Ascending aorta (tissue), 2 donors: Measurements from ENCODE around the gene MYO1D. TPM values are rescaled to one million over a fixed set of nuclear protein-coding genes. Genes with fewer than 3 reads are reported as not detected.

Experiments
- DNase-seq, 2 donors: peaks; one replicate each; pipeline ENCODE4 v3.0.0-alpha.2; 2019; ENCODE audit warnings: low spot score in 2 of 2
- H3K27ac ChIP-seq, 2 donors: fragments of 200-600 bp; sonication (generic); one replicate each; pipeline ENCODE4 v1.5.1; 2016 to 2017; ENCODE audit warnings: mild to moderate bottlenecking in 1 of 2
- H3K27me3 ChIP-seq: fragments of 200-600 bp; sonication (generic); one replicate; pipeline ENCODE4 v1.5.1; 2017
- H3K36me3 ChIP-seq, 2 donors: fragments of 200-600 bp; sonication (generic); one replicate each; pipeline ENCODE4 v1.5.1; 2016
- H3K4me1 ChIP-seq, 2 donors: fragments of 200-600 bp; sonication (generic); one replicate each; pipeline ENCODE4 v1.5.1; 2016 to 2017; ENCODE audit warnings: mild to moderate bottlenecking in 1 of 2
- H3K4me3 ChIP-seq, 2 donors: fragments of 200-600 bp; sonication (generic); one replicate each; pipeline ENCODE4 v1.5.1; 2016 to 2017; ENCODE audit warnings: mild to moderate bottlenecking in 1 of 2
- H3K9me3 ChIP-seq, 2 donors: fragments of 200-600 bp; sonication (generic); one replicate each; pipeline ENCODE4 v1.5.1; 2016
- intact Hi-C: fragments of 100-400 bp; cut with DNase I; formaldehyde crosslinking; loops from one replicate; pipeline ENCODE4 v1.15.1; 2023
- total RNA-seq: library from RNA; depleted of rRNA; stranded (reverse); fragments of >200 nt; gene quantifications from one replicate; pipeline ENCODE4 v1.1.0, GENCODE V29; 2016
- TF ChIP-seq, protein P1 (sequence below), 3 experiments: fragments of 200-600 bp in 2 of 3; fragments of 450-650 bp in 1 of 3; sonication (generic) in 2 of 3; IDR thresholded peaks; one replicate each; pipeline ENCODE4 v1.5.1; 2016 to 2019; ENCODE audit warnings: antibody characterized with exemption in 3 of 3, mild to moderate bottlenecking in 1 of 3, moderate library complexity in 1 of 3

MYO1D gene
- total RNA-seq, 1 donor from 2014 or later: 105 TPM

DNA sequence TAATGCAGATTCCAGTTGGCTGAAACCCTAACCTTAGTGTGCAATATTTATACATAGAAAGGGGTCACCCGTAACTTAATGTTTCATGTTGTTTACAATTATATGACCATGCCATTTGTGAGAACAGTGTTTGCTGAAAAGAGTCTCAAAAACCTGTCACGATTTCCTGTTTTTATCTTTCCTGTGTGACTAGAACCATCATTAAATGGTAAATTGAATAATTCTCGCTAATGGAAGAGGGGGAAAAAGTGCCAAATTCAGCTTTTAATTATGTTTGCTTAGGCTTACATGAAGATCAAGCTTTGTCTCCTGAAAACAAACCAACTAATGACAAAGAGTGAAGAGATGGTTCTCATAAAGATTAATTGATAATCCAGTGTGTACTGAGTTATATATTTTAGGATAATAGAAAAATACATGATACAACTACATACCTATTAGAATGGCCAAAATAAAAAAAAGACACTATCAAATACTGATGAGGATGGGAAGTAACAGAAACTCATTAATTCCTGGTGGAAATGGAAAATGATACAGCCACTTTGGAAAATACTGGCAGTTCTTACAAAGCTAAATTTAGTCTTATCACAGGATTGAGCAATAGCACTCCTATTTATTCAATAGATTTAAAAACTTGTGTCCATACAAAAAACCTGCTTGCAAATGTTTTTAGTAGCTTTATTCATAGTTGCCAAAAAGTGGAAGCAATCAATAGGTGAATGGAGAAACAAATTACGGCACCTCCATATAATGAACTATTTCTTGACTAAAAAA, 248.5 kb downstream of the MYO1D start:
- H3K36me3 ChIP-seq: no peaks in the 10 kb centered on the region
- intact Hi-C loops: no loop called here
- peaks cover 5 to 7% of the 10 kb centered on the region in 2 donors for H3K4me1 ChIP-seq
- H3K4me3 ChIP-seq: no peak overlapping the region
- H3K27me3 ChIP-seq: no peaks in the 10 kb centered on the region
- no peaks in the 10 kb centered on the region for H3K9me3 ChIP-seq
- peak overlapping the region in 1 of 2 donors; percentile 11 for H3K27ac ChIP-seq
- TF ChIP-seq, protein P1, sequence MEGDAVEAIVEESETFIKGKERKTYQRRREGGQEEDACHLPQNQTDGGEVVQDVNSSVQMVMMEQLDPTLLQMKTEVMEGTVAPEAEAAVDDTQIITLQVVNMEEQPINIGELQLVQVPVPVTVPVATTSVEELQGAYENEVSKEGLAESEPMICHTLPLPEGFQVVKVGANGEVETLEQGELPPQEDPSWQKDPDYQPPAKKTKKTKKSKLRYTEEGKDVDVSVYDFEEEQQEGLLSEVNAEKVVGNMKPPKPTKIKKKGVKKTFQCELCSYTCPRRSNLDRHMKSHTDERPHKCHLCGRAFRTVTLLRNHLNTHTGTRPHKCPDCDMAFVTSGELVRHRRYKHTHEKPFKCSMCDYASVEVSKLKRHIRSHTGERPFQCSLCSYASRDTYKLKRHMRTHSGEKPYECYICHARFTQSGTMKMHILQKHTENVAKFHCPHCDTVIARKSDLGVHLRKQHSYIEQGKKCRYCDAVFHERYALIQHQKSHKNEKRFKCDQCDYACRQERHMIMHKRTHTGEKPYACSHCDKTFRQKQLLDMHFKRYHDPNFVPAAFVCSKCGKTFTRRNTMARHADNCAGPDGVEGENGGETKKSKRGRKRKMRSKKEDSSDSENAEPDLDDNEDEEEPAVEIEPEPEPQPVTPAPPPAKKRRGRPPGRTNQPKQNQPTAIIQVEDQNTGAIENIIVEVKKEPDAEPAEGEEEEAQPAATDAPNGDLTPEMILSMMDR (IDR thresholded peaks at IDR 0.05): no peak
- DNase-seq: no peak

DNA sequence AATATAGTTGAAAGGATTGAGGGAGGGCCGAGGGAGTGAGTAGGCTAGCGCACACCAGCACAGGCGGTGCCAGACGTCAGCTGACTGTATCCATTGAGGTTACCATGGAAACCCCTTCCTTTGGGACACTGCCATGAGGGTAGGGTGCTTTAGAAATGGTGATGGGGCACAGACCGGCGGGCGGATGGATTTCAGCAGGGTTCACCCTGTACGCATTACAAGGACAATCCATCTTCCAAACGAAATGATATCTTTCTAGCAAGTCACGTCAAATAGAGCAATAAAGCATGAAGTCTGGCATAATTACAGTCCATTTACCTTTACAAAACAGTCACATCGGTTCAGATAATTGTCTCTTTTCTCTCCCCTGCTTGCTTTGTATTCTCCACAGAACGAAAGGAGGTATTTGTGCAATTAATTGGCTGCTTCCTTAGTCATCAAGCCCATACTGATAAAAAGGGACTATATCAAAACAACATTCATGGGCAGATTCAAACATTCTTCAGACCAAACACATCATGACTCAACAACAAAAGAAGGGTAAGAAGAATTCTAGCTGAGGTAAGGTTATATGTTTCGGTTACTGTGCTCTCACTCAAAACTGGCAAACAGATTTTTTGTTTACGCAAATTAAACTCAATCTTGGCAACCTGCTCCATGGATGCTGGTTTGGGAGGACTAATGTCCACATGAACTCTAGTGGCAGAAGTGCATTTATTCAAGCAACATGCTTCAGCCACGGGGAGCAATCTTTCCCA, 249.5 kb downstream of the MYO1D start:
- DNase-seq: no peak
- TF ChIP-seq, protein P1 (IDR thresholded peaks at IDR 0.05): no peak
- no peaks in the 10 kb centered on the region for H3K27me3 ChIP-seq
- intact Hi-C loops: no loop called here
- no peak overlapping the region for H3K27ac ChIP-seq
- no peaks in the 10 kb centered on the region for H3K9me3 ChIP-seq
- peaks cover 5 to 7% of the 10 kb centered on the region in 2 donors for H3K4me1 ChIP-seq
- H3K36me3 ChIP-seq: no peaks in the 10 kb centered on the region
- no peak overlapping the region for H3K4me3 ChIP-seq

DNA sequence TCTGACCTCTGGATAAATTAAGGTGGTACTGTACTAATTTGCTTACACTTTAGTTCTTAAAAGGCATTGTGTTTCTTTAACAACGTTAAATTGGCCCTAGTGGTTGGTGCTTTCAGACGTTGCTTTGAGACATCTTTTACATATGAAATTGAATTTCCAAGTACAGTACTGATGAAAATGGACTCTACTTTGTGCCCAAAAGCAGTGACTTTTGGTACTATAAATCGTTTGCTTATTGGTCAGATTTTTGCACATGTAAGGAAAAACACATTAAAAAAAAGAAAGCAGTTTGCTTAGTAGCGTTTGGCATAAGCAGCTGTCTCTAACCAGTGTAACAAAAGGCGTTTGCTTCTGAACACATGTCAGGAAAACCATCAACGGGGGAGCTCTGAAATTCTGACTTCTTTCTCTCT, 250.5 kb downstream of the MYO1D start:
- Histone ChIP-seq H3K9me3 (no peaks in the 10 kb centered on the region), H3K4me3 (no peak overlapping the region), H3K27me3 (no peaks in the 10 kb centered on the region), H3K4me1 (peaks cover 5 to 7% of the 10 kb centered on the region in 2 donors), H3K27ac (no peak overlapping the region), H3K36me3 (no peaks in the 10 kb centered on the region)
- intact Hi-C loops: no loop called here
- no peak for DNase-seq
- TF ChIP-seq, protein P1 (IDR thresholded peaks at IDR 0.05): no peak

DNA sequence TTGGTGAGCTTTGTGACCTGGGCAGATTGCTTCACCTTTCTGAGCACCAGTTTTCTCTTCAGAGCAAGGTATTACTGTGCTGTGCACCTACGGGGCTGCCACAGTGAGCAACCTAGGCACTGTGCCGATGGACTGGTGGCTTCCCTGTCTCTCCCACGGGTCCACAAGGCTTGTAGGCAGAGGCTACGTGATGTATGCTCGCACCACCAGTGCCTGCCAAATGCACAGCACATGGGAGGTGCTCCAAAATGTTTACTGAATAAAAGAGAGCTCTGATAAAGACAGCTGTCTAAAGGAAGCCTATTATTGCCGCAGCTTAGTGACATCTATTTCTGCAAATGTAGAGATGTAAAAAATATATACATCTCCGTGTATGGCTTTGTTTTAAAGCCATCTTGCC, 251.0 kb downstream of the MYO1D start:
- Histone ChIP-seq H3K9me3 (no peaks in the 10 kb centered on the region), H3K27me3 (no peaks in the 10 kb centered on the region), H3K4me3 (no peak overlapping the region), H3K36me3 (peaks cover 0 to 2% of the 10 kb centered on the region in 2 donors), H3K27ac (peak overlapping the region in 1 of 2 donors; percentile 2), H3K4me1 (peaks cover 5 to 7% of the 10 kb centered on the region in 2 donors)
- no peak for DNase-seq
- TF ChIP-seq, protein P1 (IDR thresholded peaks at IDR 0.05): no peak
- intact Hi-C loops: no loop called here

DNA sequence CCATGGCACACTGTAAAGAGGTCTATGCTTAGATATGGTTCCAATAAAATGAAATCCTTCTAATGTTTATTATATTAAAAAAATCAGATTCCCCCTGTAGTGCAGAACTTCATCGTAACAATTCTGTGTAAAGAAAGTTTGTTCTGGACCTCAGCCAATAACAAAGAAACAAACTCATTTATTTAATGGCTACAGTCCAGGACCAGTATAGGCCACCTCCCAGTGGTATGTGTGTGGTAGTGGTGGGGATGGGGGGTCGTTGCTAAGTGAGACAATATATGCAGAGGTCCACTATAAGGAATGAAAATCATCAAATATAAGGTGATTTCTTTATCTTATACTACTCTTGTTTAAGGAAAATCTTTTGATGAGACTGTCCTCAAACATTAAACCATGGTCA, 253.7 kb downstream of the MYO1D start:
- peaks cover 0 to 2% of the 10 kb centered on the region in 2 donors for H3K36me3 ChIP-seq
- H3K27ac ChIP-seq: no peak overlapping the region
- no peaks in the 10 kb centered on the region for H3K27me3 ChIP-seq
- TF ChIP-seq, protein P1 (IDR thresholded peaks at IDR 0.05): no peak
- H3K4me1 ChIP-seq: peaks cover 0 to 3% of the 10 kb centered on the region in 2 donors
- DNase-seq: no peak
- intact Hi-C loops: no loop called here
- H3K9me3 ChIP-seq: no peaks in the 10 kb centered on the region
- no peak overlapping the region for H3K4me3 ChIP-seq
